CD4-positive, alpha-beta T cell (primary cell): ENCODE results near the gene CNR2. TPM values are rescaled to one million over a fixed set of nuclear protein-coding genes. Genes with fewer than 3 reads are reported as not detected.

ENCODE experiments used
- ATAC-seq: fragments of 200-7000 bp; cut with Tn5 transposase; one replicate; pipeline ENCODE4 v1.10.0; 2022; ENCODE audit warnings: mild to moderate bottlenecking; ENCODE audit not compliant: poor library complexity
- CTCF ChIA-PET: fragments of 350-600 bp; sonication (Branson Sonifier 250); formaldehyde crosslinking; loops from one replicate; lab custom pipeline; 2021; ENCODE audit warnings: antibody characterized with exemption, inconsistent platforms; lab: Charles Lee
- POLR2A ChIA-PET: fragments of 350-600 bp; sonication (Branson Sonifier 250); formaldehyde crosslinking; loops from one replicate; lab custom pipeline; 2021; ENCODE audit warnings: antibody characterized with exemption, inconsistent platforms; lab: Charles Lee
- DNase-seq, 14 experiments: peaks; one replicate each; pipeline ENCODE4 v3.0.0-alpha.2; 2013 to 2020; ENCODE audit warnings: mixed read lengths in 2 of 14
- H3K27ac ChIP-seq, 2 donors: one replicate each; pipeline versions ENCODE4 v1.5.1 to v1.7.0; 2013; ENCODE audit warnings: low read length in 2 of 2, low read depth in 1 of 2, mild to moderate bottlenecking in 1 of 2
- H3K27me3 ChIP-seq, 2 experiments: 1 replicate in 1 of 2; 2 replicates in 1 of 2; pipeline versions ENCODE4 v1.6.1 to v1.7.0; 2013; ENCODE audit warnings: low read length in 2 of 2, control low read depth in 1 of 2, mild to moderate bottlenecking in 1 of 2, moderate library complexity in 1 of 2; ENCODE audit not compliant: insufficient read depth in 2 of 2, control insufficient read depth in 1 of 2
- H3K36me3 ChIP-seq: one replicate; pipeline ENCODE4 v1.6.1; 2013; ENCODE audit warnings: low read length, control low read depth; ENCODE audit not compliant: insufficient read depth
- H3K4me1 ChIP-seq: one replicate; pipeline ENCODE4 v1.6.1; 2013; ENCODE audit warnings: low read length, control low read depth; ENCODE audit not compliant: insufficient read depth
- H3K4me3 ChIP-seq: one replicate; pipeline ENCODE4 v1.5.1; 2013; ENCODE audit warnings: mild to moderate bottlenecking, low read length, moderate library complexity
- H3K9me3 ChIP-seq, 2 experiments: 1 replicate in 1 of 2; 2 replicates in 1 of 2; pipeline versions ENCODE4 v1.6.1 to v1.7.0; 2013; ENCODE audit warnings: low read length in 2 of 2, mild to moderate bottlenecking in 2 of 2, control low read depth in 1 of 2, moderate library complexity in 1 of 2; ENCODE audit not compliant: control insufficient read depth in 1 of 2, insufficient read depth in 1 of 2
- H3K27ac Mint-ChIP-seq: one replicate; pipeline ENCODE4 v1.8.0; 2020; ENCODE audit warnings: mixed read lengths
- H3K27me3 Mint-ChIP-seq: one replicate; pipeline ENCODE4 v1.8.0; 2021; ENCODE audit warnings: mixed read lengths
- H3K36me3 Mint-ChIP-seq: one replicate; pipeline ENCODE4 v1.8.0; 2021; ENCODE audit warnings: low read depth, mixed read lengths
- H3K4me1 Mint-ChIP-seq: one replicate; pipeline ENCODE4 v1.8.0; 2021; ENCODE audit warnings: low read depth, mixed read lengths
- H3K4me3 Mint-ChIP-seq: one replicate; pipeline ENCODE4 v1.8.0; 2020; ENCODE audit warnings: mild to moderate bottlenecking, mixed read lengths
- H3K9me3 Mint-ChIP-seq: one replicate; pipeline ENCODE4 v1.8.0; 2020; ENCODE audit warnings: mixed read lengths
- intact Hi-C, 2 experiments: fragments of 100-400 bp; cut with DNase I in 1 of 2; cut with micrococcal nuclease in 1 of 2; formaldehyde crosslinking; loops; one replicate each; pipeline versions ENCODE4 v1.15.1 to v1.9.0; 2023 to 2025; cut with DNase I, micrococcal nuclease
- total RNA-seq, 174 experiments: library from RNA in 2 of 174; stranded (reverse) in 2 of 174; gene quantifications; one replicate each; pipeline ENCODE4 v1.2.3 and lab custom pipeline; 2021 to 2026
- TF ChIP-seq, protein P1 (sequence below): fragments of 200-600 bp; IDR thresholded peaks from one replicate; pipeline ENCODE4 v1.8.0; 2022; ENCODE audit warnings: antibody characterized with exemption, mild to moderate bottlenecking

Gene CNR2
- total RNA-seq, 2 experiments from 2014 or later = 0.05 TPM; not detected in 1

DNA sequence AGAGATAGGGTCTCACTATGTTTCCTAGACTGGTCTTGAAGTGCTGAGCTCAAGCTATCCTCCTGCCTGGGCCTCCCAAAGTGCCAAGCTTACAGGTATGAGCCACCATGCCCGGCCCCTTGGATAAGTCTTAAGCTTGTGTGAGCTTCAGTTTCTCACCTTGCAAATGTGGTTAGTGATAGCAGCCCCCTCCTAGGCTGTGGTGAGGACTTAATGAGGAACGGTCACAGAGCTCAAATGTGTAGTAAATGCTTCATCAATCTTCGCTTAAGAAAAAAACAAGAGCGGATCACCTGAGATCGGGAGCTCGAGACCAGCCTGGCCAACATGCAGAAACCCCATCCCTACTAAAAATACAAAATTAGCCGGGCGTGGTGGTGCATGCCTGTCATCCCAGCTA is 3.0 kb downstream of the CNR2 start:
- Mint-ChIP-seq H3K36me3 (no peaks in the 10 kb centered on the region), H3K4me3 (no peak overlapping the region), H3K27me3 (peaks cover 23% of the 10 kb centered on the region), H3K27ac (no peak overlapping the region), H3K4me1 (peaks cover 37% of the 10 kb centered on the region), H3K9me3 (no peaks in the 10 kb centered on the region)
- intact Hi-C loops = no loop called here
- H3K4me1 ChIP-seq = peaks cover 46% of the 10 kb centered on the region
- ATAC-seq = no peak
- H3K27ac ChIP-seq = no peak overlapping the region
- DNase-seq = no peak
- TF ChIP-seq, protein P1, sequence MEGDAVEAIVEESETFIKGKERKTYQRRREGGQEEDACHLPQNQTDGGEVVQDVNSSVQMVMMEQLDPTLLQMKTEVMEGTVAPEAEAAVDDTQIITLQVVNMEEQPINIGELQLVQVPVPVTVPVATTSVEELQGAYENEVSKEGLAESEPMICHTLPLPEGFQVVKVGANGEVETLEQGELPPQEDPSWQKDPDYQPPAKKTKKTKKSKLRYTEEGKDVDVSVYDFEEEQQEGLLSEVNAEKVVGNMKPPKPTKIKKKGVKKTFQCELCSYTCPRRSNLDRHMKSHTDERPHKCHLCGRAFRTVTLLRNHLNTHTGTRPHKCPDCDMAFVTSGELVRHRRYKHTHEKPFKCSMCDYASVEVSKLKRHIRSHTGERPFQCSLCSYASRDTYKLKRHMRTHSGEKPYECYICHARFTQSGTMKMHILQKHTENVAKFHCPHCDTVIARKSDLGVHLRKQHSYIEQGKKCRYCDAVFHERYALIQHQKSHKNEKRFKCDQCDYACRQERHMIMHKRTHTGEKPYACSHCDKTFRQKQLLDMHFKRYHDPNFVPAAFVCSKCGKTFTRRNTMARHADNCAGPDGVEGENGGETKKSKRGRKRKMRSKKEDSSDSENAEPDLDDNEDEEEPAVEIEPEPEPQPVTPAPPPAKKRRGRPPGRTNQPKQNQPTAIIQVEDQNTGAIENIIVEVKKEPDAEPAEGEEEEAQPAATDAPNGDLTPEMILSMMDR = no peak
- no peaks in the 10 kb centered on the region for H3K27me3 ChIP-seq
- H3K4me3 ChIP-seq = no peak overlapping the region
- no peaks in the 10 kb centered on the region for H3K9me3 ChIP-seq
- CTCF ChIA-PET = no interaction called here
- POLR2A ChIA-PET = interaction anchor here (0.6 kb wide), 1 partner anchor 12 kb away, joined by 3 read pairs; no protein-coding TSS in a partner anchor
- H3K36me3 ChIP-seq = no peaks in the 10 kb centered on the region

DNA sequence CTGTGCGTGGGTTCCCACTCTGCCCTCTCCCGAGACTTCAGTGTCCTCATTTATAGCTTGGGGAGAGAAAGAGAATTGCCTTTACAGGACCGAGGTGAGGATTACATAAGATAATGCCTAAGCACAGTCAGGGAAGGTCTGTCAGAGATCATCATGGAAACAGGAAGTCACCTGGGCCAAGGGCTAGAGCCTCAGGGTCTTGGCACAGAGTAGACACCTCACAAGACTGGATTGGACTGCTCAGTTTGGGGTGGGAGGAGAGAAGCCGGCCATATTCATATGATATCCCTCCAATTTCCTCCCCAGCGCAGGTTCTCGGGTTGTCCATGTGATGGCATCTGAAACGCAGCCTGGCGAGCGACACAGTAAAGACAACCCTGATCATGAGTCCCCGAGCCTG is 3.8 kb downstream of the CNR2 start:
- Mint-ChIP-seq H3K4me3 (no peak overlapping the region), H3K9me3 (no peaks in the 10 kb centered on the region), H3K27me3 (peaks cover 30% of the 10 kb centered on the region), H3K4me1 (peaks cover 37% of the 10 kb centered on the region), H3K27ac (no peak overlapping the region), H3K36me3 (no peaks in the 10 kb centered on the region)
- H3K4me1 ChIP-seq = peaks cover 44% of the 10 kb centered on the region
- ATAC-seq (no peak), DNase-seq (peak in 1 of 14 experiments; percentile 35)
- TF ChIP-seq, protein P1 = no peak
- ChIA-PET POLR2A (no interaction called here), CTCF (no interaction called here)
- no peak overlapping the region for H3K27ac ChIP-seq
- intact Hi-C loops = no loop called here
- H3K36me3 ChIP-seq = no peaks in the 10 kb centered on the region
- no peaks in the 10 kb centered on the region for H3K27me3 ChIP-seq
- H3K9me3 ChIP-seq = no peaks in the 10 kb centered on the region
- H3K4me3 ChIP-seq = no peak overlapping the region

DNA sequence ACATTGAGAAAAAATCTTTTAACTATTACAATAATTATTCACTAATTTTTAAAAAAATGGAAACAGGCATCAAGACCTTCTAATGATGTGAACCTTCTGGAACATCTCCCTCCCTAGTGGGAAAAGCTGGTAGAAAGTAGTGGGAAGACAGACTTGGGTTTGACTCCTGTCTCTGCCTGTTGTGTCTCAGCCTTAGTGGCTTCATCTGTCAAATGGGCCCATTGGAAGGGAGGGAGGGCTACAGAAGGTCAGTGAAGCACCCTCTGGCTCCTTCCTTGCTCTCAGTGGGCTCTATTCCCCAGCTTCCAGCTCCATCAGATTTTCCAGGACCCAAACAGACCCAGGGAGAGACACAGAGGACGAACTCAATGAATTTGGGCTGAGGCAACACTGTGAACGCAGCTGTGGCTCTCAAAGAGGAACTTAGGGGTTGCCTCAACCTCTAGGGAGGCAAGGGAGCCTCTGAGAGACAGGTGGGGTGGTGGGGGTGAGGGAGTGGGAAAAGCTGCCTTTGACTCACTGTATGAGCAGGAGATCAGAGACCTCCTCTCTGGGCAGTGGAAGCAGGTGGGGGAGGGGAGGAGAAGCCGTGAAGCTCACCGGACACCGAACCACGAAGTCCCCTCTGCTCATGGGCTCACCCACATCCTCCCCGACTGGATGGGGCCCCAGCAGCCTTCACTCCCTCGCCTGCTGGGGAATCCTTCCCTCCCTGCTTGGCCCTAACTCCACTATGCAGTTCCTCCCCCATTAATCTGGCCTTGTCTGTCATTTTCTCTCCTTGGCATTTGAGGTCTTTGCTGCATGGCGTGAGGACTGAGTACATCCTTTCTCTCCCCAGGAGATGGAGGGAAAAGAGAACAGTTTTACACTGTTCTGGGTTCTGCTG is 4.5 kb downstream of the CNR2 start:
- no peak overlapping the region for H3K27ac ChIP-seq
- intact Hi-C loops = no loop called here
- ChIA-PET CTCF (no interaction called here), POLR2A (no interaction called here)
- H3K9me3 ChIP-seq = no peaks in the 10 kb centered on the region
- no peak overlapping the region for H3K4me3 Mint-ChIP-seq
- H3K36me3 Mint-ChIP-seq = no peaks in the 10 kb centered on the region
- peak; percentile 24 for ATAC-seq
- H3K27me3 ChIP-seq = peaks cover 0 to 2% of the 10 kb centered on the region in 2 experiments
- TF ChIP-seq, protein P1 = no peak
- H3K4me1 ChIP-seq = peaks cover 37% of the 10 kb centered on the region
- H3K4me1 Mint-ChIP-seq = peaks cover 32% of the 10 kb centered on the region
- DNase-seq = peak in 6 of 14 experiments; percentile 3 to 60 (median 29)
- peaks cover 35% of the 10 kb centered on the region for H3K27me3 Mint-ChIP-seq
- H3K4me3 ChIP-seq = no peak overlapping the region
- H3K27ac Mint-ChIP-seq = no peak overlapping the region
- no peaks in the 10 kb centered on the region for H3K9me3 Mint-ChIP-seq
- H3K36me3 ChIP-seq = no peaks in the 10 kb centered on the region
